ENCODE measurements around the gene PTPRF. TPM values are rescaled to one million over a fixed set of nuclear protein-coding genes. Genes with fewer than 3 reads are reported as not detected.

Gene PTPRF
- total RNA-seq, 2 donors from 2014 or later, result 203 to 250 TPM

DNA sequence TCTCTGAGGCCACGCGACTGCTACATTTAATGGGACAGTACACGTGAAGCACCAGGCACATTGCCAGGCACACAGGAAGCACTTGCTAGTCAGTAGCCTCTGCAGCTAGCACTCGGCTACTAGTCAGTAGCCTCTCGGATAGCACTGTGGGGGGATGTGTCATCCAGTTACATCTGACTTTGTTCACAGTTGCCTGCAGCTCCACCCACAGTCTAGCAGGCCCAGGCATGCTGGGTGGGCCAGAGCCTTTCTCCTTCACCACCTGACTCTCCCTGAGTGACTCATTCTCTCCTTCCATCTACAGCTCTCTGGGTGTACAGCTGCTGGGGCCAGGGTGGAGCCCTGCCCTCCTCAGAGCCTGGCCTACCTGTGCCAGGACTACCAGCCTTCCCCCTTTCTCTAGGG, 51.5 kb downstream of the PTPRF start:
- Mint-ChIP-seq H3K4me1 (peaks cover 4% of the 10 kb centered on the region), H3K27me3 (ENCODE audit: insufficient read depth) (no peaks in the 10 kb centered on the region), H3K9me3 (no peaks in the 10 kb centered on the region), H3K36me3 (ENCODE audit: low read depth) (peaks cover 47% of the 10 kb centered on the region), H3K4me3 (no peak overlapping the region), H3K27ac (peak overlapping the region; percentile 64)
- H3K27ac ChIP-seq (ENCODE audit: low read depth, low read length), result no peak overlapping the region
- peak; percentile 74 for DNase-seq
- H3K9me3 ChIP-seq (ENCODE audit: control insufficient read depth, low read length), result no peaks in the 10 kb centered on the region
- H3K4me1 ChIP-seq (ENCODE audit: control insufficient read depth, insufficient read depth, low read length), result no peaks in the 10 kb centered on the region
- H3K9ac ChIP-seq (ENCODE audit: extremely low read depth, low read length, poor library complexity, severe bottlenecking), result no peak overlapping the region
- 66 to 86% methylated on average over 5 of the region's 5 CpGs for WGBS, 2 experiments (ENCODE audit: insufficient coverage in 1 of 2, insufficient read length in 1 of 2)
- no peaks in the 10 kb centered on the region for H3K27me3 ChIP-seq (ENCODE audit: control insufficient read depth, insufficient read depth, low read length, poor library complexity, severe bottlenecking)
- H3K4me3 ChIP-seq (ENCODE audit: low read length), result no peak overlapping the region
- TF ChIP-seq, protein P1, sequence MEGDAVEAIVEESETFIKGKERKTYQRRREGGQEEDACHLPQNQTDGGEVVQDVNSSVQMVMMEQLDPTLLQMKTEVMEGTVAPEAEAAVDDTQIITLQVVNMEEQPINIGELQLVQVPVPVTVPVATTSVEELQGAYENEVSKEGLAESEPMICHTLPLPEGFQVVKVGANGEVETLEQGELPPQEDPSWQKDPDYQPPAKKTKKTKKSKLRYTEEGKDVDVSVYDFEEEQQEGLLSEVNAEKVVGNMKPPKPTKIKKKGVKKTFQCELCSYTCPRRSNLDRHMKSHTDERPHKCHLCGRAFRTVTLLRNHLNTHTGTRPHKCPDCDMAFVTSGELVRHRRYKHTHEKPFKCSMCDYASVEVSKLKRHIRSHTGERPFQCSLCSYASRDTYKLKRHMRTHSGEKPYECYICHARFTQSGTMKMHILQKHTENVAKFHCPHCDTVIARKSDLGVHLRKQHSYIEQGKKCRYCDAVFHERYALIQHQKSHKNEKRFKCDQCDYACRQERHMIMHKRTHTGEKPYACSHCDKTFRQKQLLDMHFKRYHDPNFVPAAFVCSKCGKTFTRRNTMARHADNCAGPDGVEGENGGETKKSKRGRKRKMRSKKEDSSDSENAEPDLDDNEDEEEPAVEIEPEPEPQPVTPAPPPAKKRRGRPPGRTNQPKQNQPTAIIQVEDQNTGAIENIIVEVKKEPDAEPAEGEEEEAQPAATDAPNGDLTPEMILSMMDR (conservative IDR thresholded peaks at IDR 0.05), result no peak
- H3K36me3 ChIP-seq (ENCODE audit: control insufficient read depth, insufficient read depth, low read length), result peaks cover 20% of the 10 kb centered on the region

DNA sequence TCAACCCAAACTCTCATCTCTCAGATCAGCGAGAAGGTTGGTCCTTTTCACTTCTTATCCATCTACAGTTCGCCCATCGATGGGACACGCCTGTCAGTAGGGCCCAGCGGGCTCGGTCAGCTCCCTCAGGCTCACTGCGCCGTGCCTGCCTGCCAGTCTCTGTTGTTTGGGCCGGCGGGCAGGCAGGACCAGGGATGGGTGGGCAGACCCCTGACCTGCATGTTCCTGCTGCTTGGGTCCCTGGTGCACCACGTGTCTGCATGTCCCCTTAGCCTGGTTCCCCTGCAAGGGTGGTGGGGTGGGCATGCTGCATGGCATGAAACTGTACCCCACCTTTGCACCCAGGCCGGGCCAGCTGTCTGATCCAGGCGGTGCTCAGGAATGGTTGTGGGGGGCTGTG, 52.4 kb downstream of the PTPRF start:
- Histone ChIP-seq H3K9ac (ENCODE audit: extremely low read depth, low read length, poor library complexity, severe bottlenecking) (no peak overlapping the region), H3K4me3 (ENCODE audit: low read length) (no peak overlapping the region), H3K27ac (ENCODE audit: low read depth, low read length) (no peak overlapping the region), H3K9me3 (ENCODE audit: control insufficient read depth, low read length) (no peaks in the 10 kb centered on the region), H3K36me3 (ENCODE audit: control insufficient read depth, insufficient read depth, low read length) (peaks cover 20% of the 10 kb centered on the region), H3K27me3 (ENCODE audit: control insufficient read depth, insufficient read depth, low read length, poor library complexity, severe bottlenecking) (no peaks in the 10 kb centered on the region), H3K4me1 (ENCODE audit: control insufficient read depth, insufficient read depth, low read length) (no peaks in the 10 kb centered on the region)
- WGBS, 2 experiments (ENCODE audit: insufficient coverage in 1 of 2, insufficient read length in 1 of 2), result 90 to 93% methylated on average over 10 to 13 of the region's 13 CpGs
- Mint-ChIP-seq H3K9me3 (no peaks in the 10 kb centered on the region), H3K27me3 (ENCODE audit: insufficient read depth) (no peaks in the 10 kb centered on the region), H3K4me3 (no peak overlapping the region), H3K27ac (no peak overlapping the region), H3K36me3 (ENCODE audit: low read depth) (peaks cover 42% of the 10 kb centered on the region), H3K4me1 (peaks cover 4% of the 10 kb centered on the region)
- DNase-seq, result no peak
- TF ChIP-seq, protein P1 (conservative IDR thresholded peaks at IDR 0.05), result no peak

- no peaks in the 10 kb centered on the region for H3K9me3 ChIP-seq (ENCODE audit: control insufficient read depth, low read length)
- H3K27ac ChIP-seq (ENCODE audit: low read depth, low read length), result no peak overlapping the region
- H3K4me3 Mint-ChIP-seq, result no peak overlapping the region
- WGBS, 2 experiments (ENCODE audit: insufficient coverage in 1 of 2, insufficient read length in 1 of 2), result 76 to 80% methylated on average over 1 to 8 of the region's 8 CpGs
- no peaks in the 10 kb centered on the region for H3K27me3 Mint-ChIP-seq (ENCODE audit: insufficient read depth)
- H3K4me1 ChIP-seq (ENCODE audit: control insufficient read depth, insufficient read depth, low read length), result no peaks in the 10 kb centered on the region
- TF ChIP-seq, protein P1 (conservative IDR thresholded peaks at IDR 0.05), result no peak
- no peaks in the 10 kb centered on the region for H3K9me3 Mint-ChIP-seq
- H3K4me3 ChIP-seq (ENCODE audit: low read length), result no peak overlapping the region
- no peak for DNase-seq
- H3K36me3 Mint-ChIP-seq (ENCODE audit: low read depth), result peaks cover 36% of the 10 kb centered on the region
- peaks cover 4% of the 10 kb centered on the region for H3K4me1 Mint-ChIP-seq
- peaks cover 18% of the 10 kb centered on the region for H3K36me3 ChIP-seq (ENCODE audit: control insufficient read depth, insufficient read depth, low read length)
- H3K27ac Mint-ChIP-seq, result peak overlapping the region; percentile 30
- no peak overlapping the region for H3K9ac ChIP-seq (ENCODE audit: extremely low read depth, low read length, poor library complexity, severe bottlenecking)
- no peaks in the 10 kb centered on the region for H3K27me3 ChIP-seq (ENCODE audit: control insufficient read depth, insufficient read depth, low read length, poor library complexity, severe bottlenecking)
Observed at GRCh38 chr1:43584204-43584603, 53.5 kb downstream of the PTPRF start.
